Measurements from ENCODE around the gene BTNL2.
"Not testable (repeated sequence)": the region's sequence is repeated elsewhere in the genome, so short reads cannot be mapped to it uniquely, and the experiment has no call there.

The BTNL2 gene

GRCh38 chr6:32436186-32436585 lies 29.2 kb upstream of the BTNL2 start (continued):
- TF ChIP-seq, protein P1, sequence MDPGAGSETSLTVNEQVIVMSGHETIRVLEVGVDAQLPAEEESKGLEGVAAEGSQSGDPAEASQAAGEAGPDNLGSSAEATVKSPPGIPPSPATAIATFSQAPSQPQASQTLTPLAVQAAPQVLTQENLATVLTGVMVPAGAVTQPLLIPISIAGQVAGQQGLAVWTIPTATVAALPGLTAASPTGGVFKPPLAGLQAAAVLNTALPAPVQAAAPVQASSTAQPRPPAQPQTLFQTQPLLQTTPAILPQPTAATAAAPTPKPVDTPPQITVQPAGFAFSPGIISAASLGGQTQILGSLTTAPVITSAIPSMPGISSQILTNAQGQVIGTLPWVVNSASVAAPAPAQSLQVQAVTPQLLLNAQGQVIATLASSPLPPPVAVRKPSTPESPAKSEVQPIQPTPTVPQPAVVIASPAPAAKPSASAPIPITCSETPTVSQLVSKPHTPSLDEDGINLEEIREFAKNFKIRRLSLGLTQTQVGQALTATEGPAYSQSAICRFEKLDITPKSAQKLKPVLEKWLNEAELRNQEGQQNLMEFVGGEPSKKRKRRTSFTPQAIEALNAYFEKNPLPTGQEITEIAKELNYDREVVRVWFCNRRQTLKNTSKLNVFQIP (CRISPR knock-in tag; IDR thresholded peaks at IDR 0.05; ENCODE audit: borderline replicate concordance, low read depth), result no peak
- no peak for TF ChIP-seq PATZ1 (CRISPR knock-in tag; IDR thresholded peaks at IDR 0.05; ENCODE audit: borderline replicate concordance)

DNA sequence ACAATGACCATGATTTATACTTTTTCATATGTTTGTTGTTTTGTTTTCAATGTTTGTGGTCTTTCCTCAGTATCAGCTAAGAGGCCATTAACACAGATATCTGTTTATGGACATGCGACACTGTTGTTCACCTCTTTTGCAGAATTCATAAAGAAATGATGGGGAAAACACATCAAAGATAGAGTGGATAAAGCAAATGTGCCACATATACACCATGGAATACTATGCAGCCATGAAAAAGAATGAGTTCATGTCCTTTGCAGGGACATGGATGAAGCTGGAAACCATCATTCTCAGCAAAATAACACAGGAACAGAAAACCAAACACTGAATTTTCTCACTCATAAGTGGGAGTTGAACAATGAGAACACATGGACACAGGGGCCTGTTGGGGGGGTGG lies 27.0 kb upstream of the BTNL2 start:
- not testable (repeated sequence) for ATAC-seq

GRCh38 chr6:32432050-32432450 lies 25.1 kb upstream of the BTNL2 start:
- TF ChIP-seq, protein P2, sequence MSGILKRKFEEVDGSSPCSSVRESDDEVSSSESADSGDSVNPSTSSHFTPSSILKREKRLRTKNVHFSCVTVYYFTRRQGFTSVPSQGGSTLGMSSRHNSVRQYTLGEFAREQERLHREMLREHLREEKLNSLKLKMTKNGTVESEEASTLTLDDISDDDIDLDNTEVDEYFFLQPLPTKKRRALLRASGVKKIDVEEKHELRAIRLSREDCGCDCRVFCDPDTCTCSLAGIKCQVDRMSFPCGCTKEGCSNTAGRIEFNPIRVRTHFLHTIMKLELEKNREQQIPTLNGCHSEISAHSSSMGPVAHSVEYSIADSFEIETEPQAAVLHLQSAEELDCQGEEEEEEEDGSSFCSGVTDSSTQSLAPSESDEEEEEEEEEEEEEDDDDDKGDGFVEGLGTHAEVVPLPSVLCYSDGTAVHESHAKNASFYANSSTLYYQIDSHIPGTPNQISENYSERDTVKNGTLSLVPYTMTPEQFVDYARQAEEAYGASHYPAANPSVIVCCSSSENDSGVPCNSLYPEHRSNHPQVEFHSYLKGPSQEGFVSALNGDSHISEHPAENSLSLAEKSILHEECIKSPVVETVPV (CRISPR knock-in tag; IDR thresholded peaks at IDR 0.05), result no peak
- TF ChIP-seq ZNF565 (CRISPR knock-in tag; conservative IDR thresholded peaks at IDR 0.05; ENCODE audit: low read depth) (no peak), ISL1 (CRISPR knock-in tag; IDR thresholded peaks at IDR 0.05) (no peak), GLIS3 (CRISPR knock-in tag; IDR thresholded peaks at IDR 0.05) (no peak), ZFP3 (CRISPR knock-in tag; IDR thresholded peaks at IDR 0.05) (no peak), PPARA (CRISPR knock-in tag; IDR thresholded peaks at IDR 0.05; ENCODE audit: borderline replicate concordance) (no peak), SNAI2 (CRISPR knock-in tag; IDR thresholded peaks at IDR 0.05) (no peak), ESRRG (CRISPR knock-in tag; IDR thresholded peaks at IDR 0.05) (no peak), OSR1 (CRISPR knock-in tag; IDR thresholded peaks at IDR 0.05) (no peak), ZFP30 (CRISPR knock-in tag; IDR thresholded peaks at IDR 0.05) (no peak), TCF4 (CRISPR knock-in tag; IDR thresholded peaks at IDR 0.05; ENCODE audit: borderline replicate concordance) (no peak), ARNTL (CRISPR knock-in tag; IDR thresholded peaks at IDR 0.05; ENCODE audit: borderline replicate concordance, low read depth) (no peak), CSDC2 (CRISPR knock-in tag; IDR thresholded peaks at IDR 0.05) (no peak), BACH2 (CRISPR knock-in tag; IDR thresholded peaks at IDR 0.05; ENCODE audit: borderline replicate concordance) (no peak), TOX (CRISPR knock-in tag; IDR thresholded peaks at IDR 0.05; ENCODE audit: borderline replicate concordance) (no peak), PATZ1 (CRISPR knock-in tag; IDR thresholded peaks at IDR 0.05; ENCODE audit: borderline replicate concordance) (no peak), RARB (CRISPR knock-in tag; IDR thresholded peaks at IDR 0.05) (no peak)
- TF ChIP-seq, protein P1 (CRISPR knock-in tag; IDR thresholded peaks at IDR 0.05; ENCODE audit: borderline replicate concordance, low read depth), result no peak
- ATAC-seq, result no peak

DNA sequence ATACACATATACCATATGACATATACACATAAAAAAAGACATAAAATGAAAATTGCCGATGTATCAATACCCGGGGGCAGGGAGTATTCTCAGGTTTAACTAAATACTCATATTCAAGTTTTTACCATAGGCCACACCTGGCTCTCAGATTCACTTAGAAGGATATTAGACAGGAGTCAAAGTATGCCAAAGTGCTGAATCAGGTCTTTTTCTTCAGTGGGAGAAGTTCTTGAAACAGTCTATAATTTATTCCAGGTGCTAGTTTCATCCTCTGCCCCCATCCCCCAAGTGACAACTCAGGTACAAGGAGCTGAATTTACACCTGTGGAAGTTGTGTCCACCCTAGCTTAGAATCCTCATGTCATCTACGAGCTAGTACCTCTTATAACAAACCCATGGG lies 24.2 kb upstream of the BTNL2 start:
- ATAC-seq, result no peak
- TF ChIP-seq ZNF70 (CRISPR knock-in tag; IDR thresholded peaks at IDR 0.05) (no peak), SNAI2 (CRISPR knock-in tag; IDR thresholded peaks at IDR 0.05) (no peak), ZFP3 (CRISPR knock-in tag; IDR thresholded peaks at IDR 0.05) (no peak), ZFP30 (CRISPR knock-in tag; IDR thresholded peaks at IDR 0.05) (no peak), TCF4 (CRISPR knock-in tag; IDR thresholded peaks at IDR 0.05; ENCODE audit: borderline replicate concordance) (no peak), GLIS3 (CRISPR knock-in tag; IDR thresholded peaks at IDR 0.05) (no peak)

Data from SK-N-SH treated with all-trans-retinoic acid at 6 μM for 48 hours (cell line).